ENCODE results near the gene TRIM28.

GRCh38 chr19:58551123-58551497, 7.2 kb downstream of the TRIM28 start:
- TF ChIP-seq CTCF (conservative IDR thresholded peaks at IDR 0.05): no peak
- TF ChIP-seq ZFX (IDR thresholded peaks at IDR 0.05): no peak

Measured in C4-2B (cell line).